Uterus (tissue), 4 donors: ENCODE data around the gene ERC2. TPM values are rescaled to one million over a fixed set of nuclear protein-coding genes. Genes with fewer than 3 reads are reported as not detected.

Experiments used
- DNase-seq, 2 donors: peaks; one replicate each; pipeline ENCODE4 v3.0.0-alpha.2; 2019 to 2020
- H3K27ac ChIP-seq, 2 donors: fragments of 200-600 bp; sonication (generic); 1 replicate in 1 of 2; 2 replicates in 1 of 2; pipeline ENCODE4 v1.5.1; 2016 to 2018
- H3K27me3 ChIP-seq, 2 donors: fragments of 200-600 bp; sonication (generic); one replicate each; pipeline ENCODE4 v1.5.1; 2018 to 2019; ENCODE audit warnings: control low read depth in 1 of 2
- H3K36me3 ChIP-seq, 2 donors: fragments of 200-600 bp; sonication (generic); one replicate each; pipeline ENCODE4 v1.5.1; 2019; ENCODE audit warnings: control low read depth in 1 of 2
- H3K4me1 ChIP-seq, 2 donors: fragments of 200-600 bp; sonication (generic); one replicate each; pipeline ENCODE4 v1.5.1; 2018 to 2019; ENCODE audit warnings: control low read depth in 1 of 2
- H3K4me3 ChIP-seq, 2 donors: fragments of 200-600 bp; sonication (generic); 1 replicate in 1 of 2; 2 replicates in 1 of 2; pipeline ENCODE4 v1.5.1; 2018 to 2019; ENCODE audit warnings: mild to moderate bottlenecking in 1 of 2
- H3K9me3 ChIP-seq, 2 donors: fragments of 200-600 bp; sonication (generic); one replicate each; pipeline ENCODE4 v1.5.1; 2019; ENCODE audit warnings: control low read depth in 1 of 2
- CTCF ChIP-seq, 4 experiments: fragments of 200-600 bp in 2 of 4; fragments of 450-650 bp in 2 of 4; sonication (generic) in 2 of 4; IDR thresholded peaks; one replicate each; pipeline ENCODE4 v1.5.1; 2016 to 2019; ENCODE audit warnings: antibody characterized with exemption in 4 of 4, mild to moderate bottlenecking in 2 of 4, moderate library complexity in 1 of 4
- POLR2A ChIP-seq, 2 donors: fragments of 450-650 bp; IDR thresholded peaks; one replicate each; pipeline ENCODE4 v1.6.1; 2016; ENCODE audit warnings: antibody characterized with exemption in 2 of 2, mild to moderate bottlenecking in 1 of 2, moderate library complexity in 1 of 2
- intact Hi-C: fragments of 100-400 bp; cut with DNase I; formaldehyde crosslinking; loops from one replicate; pipeline ENCODE4 v1.15.1; 2023; ENCODE audit warnings: low total_unique reads
- total RNA-seq, 4 donors: library from RNA; depleted of rRNA in 3 of 4; stranded (reverse); fragments of >200 nt in 3 of 4; gene quantifications; one replicate each; pipeline versions ENCODE4 v1.1.0 to v1.2.4, GENCODE V29; 2014 to 2023
- donor health status: DM: yes; HTN: yes; CAD: no.

Gene ERC2
- total RNA-seq, 4 donors from 2014 or later: 1.7 to 5.5 TPM; not detected in 2

- Histone ChIP-seq H3K9me3 (no peaks in the 10 kb centered on the region), H3K4me3 (no peak overlapping the region), H3K27me3 (no peaks in the 10 kb centered on the region), H3K4me1 (no peaks in the 10 kb centered on the region), H3K36me3 (no peaks in the 10 kb centered on the region), H3K27ac (no peak overlapping the region)
- intact Hi-C loops: no loop called here
- no peak for DNase-seq
- TF ChIP-seq CTCF (IDR thresholded peaks at IDR 0.05) (no peak), POLR2A (IDR thresholded peaks at IDR 0.05) (no peak)
Observed at GRCh38 chr3:55630280-55630920, 837.9 kb downstream of the ERC2 start.

GRCh38 chr3:55629432-55629831 lies 838.8 kb downstream of the ERC2 start:
- no peaks in the 10 kb centered on the region for H3K36me3 ChIP-seq
- no peak overlapping the region for H3K4me3 ChIP-seq
- no peak for DNase-seq
- no peak for TF ChIP-seq POLR2A (IDR thresholded peaks at IDR 0.05)
- no peak for TF ChIP-seq CTCF (IDR thresholded peaks at IDR 0.05)
- H3K27ac ChIP-seq: no peak overlapping the region
- H3K4me1 ChIP-seq: no peaks in the 10 kb centered on the region
- intact Hi-C loops: no loop called here
- no peaks in the 10 kb centered on the region for H3K9me3 ChIP-seq
- no peaks in the 10 kb centered on the region for H3K27me3 ChIP-seq

GRCh38 chr3:55626279-55626665 lies 842.0 kb downstream of the ERC2 start:
- Histone ChIP-seq H3K27ac (no peak overlapping the region), H3K27me3 (no peaks in the 10 kb centered on the region), H3K4me3 (no peak overlapping the region), H3K36me3 (no peaks in the 10 kb centered on the region), H3K9me3 (no peaks in the 10 kb centered on the region), H3K4me1 (no peaks in the 10 kb centered on the region)
- intact Hi-C loops: no loop called here
- no peak for DNase-seq
- TF ChIP-seq CTCF (IDR thresholded peaks at IDR 0.05) (no peak), POLR2A (IDR thresholded peaks at IDR 0.05) (no peak)

- DNase-seq: no peak
- no peaks in the 10 kb centered on the region for H3K4me1 ChIP-seq
- intact Hi-C loops: no loop called here
Observed at GRCh38 chr3:55624238-55624637, 844.0 kb downstream of the ERC2 start.

GRCh38 chr3:55623786-55624185 lies 844.5 kb downstream of the ERC2 start:
- TF ChIP-seq CTCF (IDR thresholded peaks at IDR 0.05) (no peak), POLR2A (IDR thresholded peaks at IDR 0.05) (no peak)
- no peak for DNase-seq
- intact Hi-C loops: no loop called here
- Histone ChIP-seq H3K4me1 (no peaks in the 10 kb centered on the region), H3K27me3 (no peaks in the 10 kb centered on the region), H3K4me3 (no peak overlapping the region), H3K27ac (no peak overlapping the region), H3K9me3 (no peaks in the 10 kb centered on the region), H3K36me3 (no peaks in the 10 kb centered on the region)

More at GRCh38 chr3:55624238-55624637, 844.0 kb downstream of the ERC2 start:
- H3K9me3 ChIP-seq: no peaks in the 10 kb centered on the region
- no peaks in the 10 kb centered on the region for H3K27me3 ChIP-seq
- H3K27ac ChIP-seq: no peak overlapping the region
- TF ChIP-seq CTCF (IDR thresholded peaks at IDR 0.05): no peak
- no peak for TF ChIP-seq POLR2A (IDR thresholded peaks at IDR 0.05)
- no peak overlapping the region for H3K4me3 ChIP-seq
- H3K36me3 ChIP-seq: no peaks in the 10 kb centered on the region
